Gastrocnemius medialis (tissue), 4 donors: ENCODE measurements around the gene GLIPR1L2. TPM values are rescaled to one million over a fixed set of nuclear protein-coding genes. Genes with fewer than 3 reads are reported as not detected.
"Not testable (repeated sequence)": the region's sequence is repeated elsewhere in the genome, so short reads cannot be mapped to it uniquely, and the experiment has no call there.

Experiments
- ATAC-seq, 2 donors: fragments of 150-250 bp; one replicate each; pipeline ENCODE4 v1.9.1; 2016
- DNase-seq, 2 donors: peaks; one replicate each; pipeline ENCODE4 v3.0.0-alpha.2; 2019
- H3K27ac ChIP-seq, 4 donors: fragments of 200-600 bp; sonication (generic); 1 replicate in 1 of 4; 2 replicates in 3 of 4; pipeline ENCODE4 v1.5.1; 2016 to 2018; ENCODE audit warnings: mild to moderate bottlenecking in 2 of 4, moderate library complexity in 1 of 4
- H3K27me3 ChIP-seq, 3 donors: fragments of 200-600 bp; sonication (generic) in 2 of 3; 1 replicate in 1 of 3; 2 replicates in 2 of 3; pipeline versions ENCODE4 v1.5.1 to v1.6.0; 2016 to 2019; ENCODE audit warnings: mild to moderate bottlenecking in 1 of 3, moderate library complexity in 1 of 3
- H3K36me3 ChIP-seq, 2 donors: fragments of 200-600 bp; sonication (generic) in 1 of 2; one replicate each; pipeline ENCODE4 v1.5.1; 2017 to 2018
- H3K4me1 ChIP-seq, 2 donors: fragments of 200-600 bp; sonication (generic) in 1 of 2; one replicate each; pipeline ENCODE4 v1.5.1; 2016 to 2017; ENCODE audit warnings: mild to moderate bottlenecking in 2 of 2
- H3K4me3 ChIP-seq, 4 donors: fragments of 200-600 bp; sonication (generic) in 3 of 4; 1 replicate in 1 of 4; 2 replicates in 3 of 4; pipeline ENCODE4 v1.5.1; 2016 to 2019; ENCODE audit warnings: mild to moderate bottlenecking in 2 of 4
- H3K9me3 ChIP-seq, 3 donors: fragments of 200-600 bp; sonication (generic) in 2 of 3; 1 replicate in 1 of 3; 2 replicates in 2 of 3; pipeline ENCODE4 v1.5.1; 2016 to 2019
- CTCF ChIP-seq, 5 experiments: fragments of 450-650 bp in 3 of 5; fragments of 200-600 bp in 2 of 5; sonication (generic) in 2 of 5; IDR thresholded peaks in 4 of 5; conservative IDR thresholded peaks in 1 of 5; 1 replicate in 4 of 5; 2 replicates in 1 of 5; pipeline ENCODE4 v1.5.1; 2016 to 2019; ENCODE audit warnings: antibody characterized with exemption in 5 of 5, mild to moderate bottlenecking in 3 of 5, moderate library complexity in 3 of 5
- POLR2A ChIP-seq, 2 donors: fragments of 450-650 bp; IDR thresholded peaks; one replicate each; pipeline ENCODE4 v1.6.1; 2017; ENCODE audit warnings: antibody characterized with exemption in 2 of 2, mild to moderate bottlenecking in 2 of 2, moderate library complexity in 2 of 2
- in situ Hi-C, 4 donors: fragments of 200-750 bp; cut with MboI; loops; one replicate each; pipeline versions ENCODE4 v1.15.0 to v1.8.0; 2017; ENCODE audit warnings: low sequenced_read_pairs in 4 of 4
- intact Hi-C: fragments of 100-400 bp; cut with DNase I; formaldehyde crosslinking; loops from one replicate; pipeline ENCODE4 v1.15.1; 2023; ENCODE audit warnings: low total_unique reads
- total RNA-seq, 4 donors: library from RNA; depleted of rRNA; stranded (reverse); fragments of >200 nt; gene quantifications; one replicate each; pipeline versions ENCODE4 v1.1.0 to v1.2.3, GENCODE V29; 2016

Gene GLIPR1L2
- total RNA-seq, 4 donors from 2014 or later, result 0.33 to 1.0 (median 0.49) TPM; not detected in 1

GRCh38 chr12:75437564-75437963, 46.7 kb downstream of the GLIPR1L2 start:
- Histone ChIP-seq H3K4me3 (no peak overlapping the region), H3K4me1 (no peaks in the 10 kb centered on the region), H3K9me3 (no peaks in the 10 kb centered on the region), H3K27me3 (no peaks in the 10 kb centered on the region), H3K27ac (no peak overlapping the region), H3K36me3 (no peaks in the 10 kb centered on the region)
- intact Hi-C loops, result no loop called here
- in situ Hi-C loops, result no loop called here
- TF ChIP-seq CTCF (IDR thresholded peaks at IDR 0.05 in 4 of 5, conservative IDR thresholded peaks at IDR 0.05 in 1 of 5) (no peak), POLR2A (IDR thresholded peaks at IDR 0.05) (no peak)
- DNase-seq (no peak), ATAC-seq (no peak)

GRCh38 chr12:75438059-75438754, 47.3 kb downstream of the GLIPR1L2 start:
- Histone ChIP-seq H3K27me3 (no peaks in the 10 kb centered on the region), H3K4me1 (no peaks in the 10 kb centered on the region), H3K9me3 (no peaks in the 10 kb centered on the region), H3K4me3 (no peak overlapping the region), H3K36me3 (no peaks in the 10 kb centered on the region), H3K27ac (no peak overlapping the region)
- ATAC-seq, result no peak
- intact Hi-C loops (no loop called here), in situ Hi-C loops (no loop called here)
- no peak for DNase-seq
- TF ChIP-seq CTCF (IDR thresholded peaks at IDR 0.05 in 4 of 5, conservative IDR thresholded peaks at IDR 0.05 in 1 of 5) (no peak), POLR2A (IDR thresholded peaks at IDR 0.05) (no peak)

- no peaks in the 10 kb centered on the region for H3K36me3 ChIP-seq
- in situ Hi-C loops (no loop called here), intact Hi-C loops (no loop called here)
Measured at GRCh38 chr12:75439048-75439447, 48.2 kb downstream of the GLIPR1L2 start.

GRCh38 chr12:75439930-75440329, 49.0 kb downstream of the GLIPR1L2 start:
- H3K9me3 ChIP-seq, result no peaks in the 10 kb centered on the region
- DNase-seq (no peak), ATAC-seq (no peak)
- H3K36me3 ChIP-seq, result no peaks in the 10 kb centered on the region
- in situ Hi-C loops, result no loop called here
- H3K27ac ChIP-seq, result no peak overlapping the region
- no peak overlapping the region for H3K4me3 ChIP-seq
- TF ChIP-seq CTCF (IDR thresholded peaks at IDR 0.05 in 4 of 5, conservative IDR thresholded peaks at IDR 0.05 in 1 of 5), result no peak
- no peak for TF ChIP-seq POLR2A (IDR thresholded peaks at IDR 0.05)
- H3K4me1 ChIP-seq, result no peaks in the 10 kb centered on the region
- intact Hi-C loops, result no loop called here
- no peaks in the 10 kb centered on the region for H3K27me3 ChIP-seq

More at GRCh38 chr12:75439048-75439447, 48.2 kb downstream of the GLIPR1L2 start:
- TF ChIP-seq CTCF (IDR thresholded peaks at IDR 0.05 in 4 of 5, conservative IDR thresholded peaks at IDR 0.05 in 1 of 5), result no peak
- DNase-seq (no peak), ATAC-seq (no peak)
- no peak overlapping the region for H3K4me3 ChIP-seq
- no peaks in the 10 kb centered on the region for H3K27me3 ChIP-seq
- no peaks in the 10 kb centered on the region for H3K4me1 ChIP-seq
- no peaks in the 10 kb centered on the region for H3K9me3 ChIP-seq
- H3K27ac ChIP-seq, result no peak overlapping the region

GRCh38 chr12:75441687-75442449, 51.0 kb downstream of the GLIPR1L2 start:
- H3K4me1 ChIP-seq, H3K4me3 ChIP-seq, H3K27me3 ChIP-seq, H3K9me3 ChIP-seq, in situ Hi-C loops, ATAC-seq, intact Hi-C loops, DNase-seq, H3K36me3 ChIP-seq, H3K27ac ChIP-seq: not testable (repeated sequence)

GRCh38 chr12:75442454-75442853, 51.6 kb downstream of the GLIPR1L2 start:
- in situ Hi-C loops, H3K4me3 ChIP-seq, H3K9me3 ChIP-seq, H3K27me3 ChIP-seq, H3K4me1 ChIP-seq, DNase-seq, intact Hi-C loops, ATAC-seq, H3K27ac ChIP-seq, H3K36me3 ChIP-seq: not testable (repeated sequence)
